Panc1 (cell line): Measurements from ENCODE around the gene KIF7.

Experiments used
- CTCF ChIP-seq: fragments of 450-650 bp; IDR thresholded peaks from 2 replicates; pipeline ENCODE4 v1.5.1; 2017; ENCODE audit warnings: mild to moderate bottlenecking
- REST ChIP-seq, 2 experiments: IDR thresholded peaks; 2 replicates each; pipeline ENCODE4 v1.6.1; 2011 to 2012; ENCODE audit warnings: low read depth in 2 of 2, control low read depth in 1 of 2, low read length in 1 of 2, mild to moderate bottlenecking in 1 of 2, moderate library complexity in 1 of 2; ENCODE audit not compliant: insufficient read depth in 1 of 2

- TF ChIP-seq CTCF (no peak), REST (IDR thresholded peaks at IDR 0.05; ENCODE audit: insufficient read depth in 1 of 2, low read depth in 2 of 2, low read length in 1 of 2) (no peak)
Observed at GRCh38 chr15:89671687-89672086, 16.4 kb upstream of the KIF7 start.
